GM10266 (cell line): ENCODE data around the gene TRAP1.

Experiments used
- DNase-seq: peaks from one replicate; pipeline ENCODE4 v3.0.0; 2012; ENCODE audit errors: extremely low spot score
- CTCF ChIP-seq: IDR thresholded peaks from 2 replicates; pipeline ENCODE4 v1.5.1; 2012; ENCODE audit warnings: mild to moderate bottlenecking, low read depth; ENCODE audit not compliant: control insufficient read depth, insufficient read depth; ENCODE audit errors: missing control alignments

TRAP1 gene

GRCh38 chr16:3738128-3738527 is 20.8 kb upstream of the TRAP1 start:
- DNase-seq: no peak
- no peak for TF ChIP-seq CTCF

- no peak for DNase-seq
- TF ChIP-seq CTCF: no peak
Measured at GRCh38 chr16:3737181-3737580, 19.9 kb upstream of the TRAP1 start.

- no peak for TF ChIP-seq CTCF
- DNase-seq: no peak
Measured at GRCh38 chr16:3736116-3736515, 18.8 kb upstream of the TRAP1 start.

GRCh38 chr16:3735541-3735940 is 18.2 kb upstream of the TRAP1 start:
- no peak for TF ChIP-seq CTCF
- no peak for DNase-seq

GRCh38 chr16:3734758-3735221 is 17.5 kb upstream of the TRAP1 start:
- no peak for TF ChIP-seq CTCF
- DNase-seq: no peak

GRCh38 chr16:3734084-3734757 is 16.9 kb upstream of the TRAP1 start:
- no peak for DNase-seq
- no peak for TF ChIP-seq CTCF

GRCh38 chr16:3732171-3732570 is 14.8 kb upstream of the TRAP1 start:
- DNase-seq: no peak
- no peak for TF ChIP-seq CTCF
